WTC11 (cell line): ENCODE data around the gene CDKL2.

Experiments used
- AR ChIP-seq: fragments of 250-450 bp; sonication (Bioruptor Pico); IDR thresholded peaks from 2 replicates; pipeline ENCODE4 v1.9.0; 2021; ENCODE audit warnings: mild to moderate bottlenecking
- ATF2 ChIP-seq: sonication (generic); formaldehyde crosslinking; IDR thresholded peaks from 2 replicates; pipeline ENCODE4 v1.8.1; 2022; ENCODE audit warnings: low read depth, missing genetic modification reagents, borderline replicate concordance
- CTCF ChIP-seq: fragments of 200-600 bp; IDR thresholded peaks from 2 replicates; pipeline ENCODE4 v1.8.0; 2022; ENCODE audit warnings: antibody characterized with exemption
- ELF4 ChIP-seq: sonication (generic); formaldehyde crosslinking; IDR thresholded peaks from 2 replicates; pipeline ENCODE4 v1.8.1; 2022; ENCODE audit warnings: low read depth, mild to moderate bottlenecking, moderate library complexity, missing genetic modification reagents
- FOXP1 ChIP-seq: sonication (generic); formaldehyde crosslinking; IDR thresholded peaks from 2 replicates; pipeline ENCODE4 v1.8.0; 2022; ENCODE audit warnings: missing genetic modification reagents, mild to moderate bottlenecking, moderate library complexity, borderline replicate concordance
- JUN ChIP-seq: sonication (generic); formaldehyde crosslinking; IDR thresholded peaks from 2 replicates; pipeline ENCODE4 v1.8.0; 2023; ENCODE audit warnings: mild to moderate bottlenecking, missing genetic modification reagents
- MAX ChIP-seq: sonication (generic); formaldehyde crosslinking; IDR thresholded peaks from 2 replicates; pipeline ENCODE4 v1.8.0; 2022; ENCODE audit warnings: mild to moderate bottlenecking, missing genetic modification reagents
- NR2C2 ChIP-seq: sonication (generic); formaldehyde crosslinking; IDR thresholded peaks from 2 replicates; pipeline ENCODE4 v1.8.0; 2022; ENCODE audit warnings: mild to moderate bottlenecking, missing genetic modification reagents
- TP53 ChIP-seq: sonication (generic); formaldehyde crosslinking; IDR thresholded peaks from 2 replicates; pipeline ENCODE4 v1.8.1; 2023; ENCODE audit warnings: mild to moderate bottlenecking, missing genetic modification reagents
- ZNF121 ChIP-seq: sonication (generic); formaldehyde crosslinking; IDR thresholded peaks from 2 replicates; pipeline ENCODE4 v1.8.0; 2023; ENCODE audit warnings: missing genetic modification reagents
- TF ChIP-seq, protein P1 (sequence below): sonication (generic); formaldehyde crosslinking; IDR thresholded peaks from 2 replicates; pipeline ENCODE4 v1.8.1; 2022; ENCODE audit warnings: mild to moderate bottlenecking, missing genetic modification reagents, moderate library complexity, borderline replicate concordance
- TF ChIP-seq, protein P2 (sequence below): fragments of 250-450 bp; sonication (Bioruptor Pico); IDR thresholded peaks from 2 replicates; pipeline ENCODE4 v2.1.2; 2022; ENCODE audit warnings: mild to moderate bottlenecking, moderate library complexity
- TF ChIP-seq, protein P3 (sequence below): sonication (generic); formaldehyde crosslinking; IDR thresholded peaks from 2 replicates; pipeline ENCODE4 v1.8.1; 2022; ENCODE audit warnings: low read depth, mild to moderate bottlenecking, moderate library complexity, missing genetic modification reagents, borderline replicate concordance

GRCh38 chr4:75634281-75634680 is 4.0 kb upstream of the CDKL2 start:
- TF ChIP-seq, protein P1, sequence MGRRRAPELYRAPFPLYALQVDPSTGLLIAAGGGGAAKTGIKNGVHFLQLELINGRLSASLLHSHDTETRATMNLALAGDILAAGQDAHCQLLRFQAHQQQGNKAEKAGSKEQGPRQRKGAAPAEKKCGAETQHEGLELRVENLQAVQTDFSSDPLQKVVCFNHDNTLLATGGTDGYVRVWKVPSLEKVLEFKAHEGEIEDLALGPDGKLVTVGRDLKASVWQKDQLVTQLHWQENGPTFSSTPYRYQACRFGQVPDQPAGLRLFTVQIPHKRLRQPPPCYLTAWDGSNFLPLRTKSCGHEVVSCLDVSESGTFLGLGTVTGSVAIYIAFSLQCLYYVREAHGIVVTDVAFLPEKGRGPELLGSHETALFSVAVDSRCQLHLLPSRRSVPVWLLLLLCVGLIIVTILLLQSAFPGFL, result no peak
- TF ChIP-seq CTCF (no peak), JUN (CRISPR knock-in tag) (no peak), ATF2 (CRISPR knock-in tag) (no peak), TP53 (CRISPR knock-in tag) (no peak), NR2C2 (CRISPR knock-in tag) (no peak), ZNF121 (CRISPR knock-in tag) (no peak), AR (CRISPR knock-in tag) (no peak), MAX (CRISPR knock-in tag) (no peak), FOXP1 (CRISPR knock-in tag) (no peak), ELF4 (CRISPR knock-in tag) (no peak)
- TF ChIP-seq, protein P2, sequence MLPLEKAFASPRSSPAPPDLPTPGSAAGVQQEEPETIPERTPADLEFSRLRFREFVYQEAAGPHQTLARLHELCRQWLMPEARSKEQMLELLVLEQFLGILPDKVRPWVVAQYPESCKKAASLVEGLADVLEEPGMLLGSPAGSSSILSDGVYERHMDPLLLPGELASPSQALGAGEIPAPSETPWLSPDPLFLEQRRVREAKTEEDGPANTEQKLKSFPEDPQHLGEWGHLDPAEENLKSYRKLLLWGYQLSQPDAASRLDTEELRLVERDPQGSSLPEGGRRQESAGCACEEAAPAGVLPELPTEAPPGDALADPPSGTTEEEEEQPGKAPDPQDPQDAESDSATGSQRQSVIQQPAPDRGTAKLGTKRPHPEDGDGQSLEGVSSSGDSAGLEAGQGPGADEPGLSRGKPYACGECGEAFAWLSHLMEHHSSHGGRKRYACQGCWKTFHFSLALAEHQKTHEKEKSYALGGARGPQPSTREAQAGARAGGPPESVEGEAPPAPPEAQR (CRISPR knock-in tag), result no peak
- TF ChIP-seq, protein P3, sequence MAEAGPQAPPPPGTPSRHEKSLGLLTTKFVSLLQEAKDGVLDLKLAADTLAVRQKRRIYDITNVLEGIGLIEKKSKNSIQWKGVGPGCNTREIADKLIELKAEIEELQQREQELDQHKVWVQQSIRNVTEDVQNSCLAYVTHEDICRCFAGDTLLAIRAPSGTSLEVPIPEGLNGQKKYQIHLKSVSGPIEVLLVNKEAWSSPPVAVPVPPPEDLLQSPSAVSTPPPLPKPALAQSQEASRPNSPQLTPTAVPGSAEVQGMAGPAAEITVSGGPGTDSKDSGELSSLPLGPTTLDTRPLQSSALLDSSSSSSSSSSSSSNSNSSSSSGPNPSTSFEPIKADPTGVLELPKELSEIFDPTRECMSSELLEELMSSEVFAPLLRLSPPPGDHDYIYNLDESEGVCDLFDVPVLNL (CRISPR knock-in tag), result no peak
